ENCODE measurements around the gene NIM1K.

DNA sequence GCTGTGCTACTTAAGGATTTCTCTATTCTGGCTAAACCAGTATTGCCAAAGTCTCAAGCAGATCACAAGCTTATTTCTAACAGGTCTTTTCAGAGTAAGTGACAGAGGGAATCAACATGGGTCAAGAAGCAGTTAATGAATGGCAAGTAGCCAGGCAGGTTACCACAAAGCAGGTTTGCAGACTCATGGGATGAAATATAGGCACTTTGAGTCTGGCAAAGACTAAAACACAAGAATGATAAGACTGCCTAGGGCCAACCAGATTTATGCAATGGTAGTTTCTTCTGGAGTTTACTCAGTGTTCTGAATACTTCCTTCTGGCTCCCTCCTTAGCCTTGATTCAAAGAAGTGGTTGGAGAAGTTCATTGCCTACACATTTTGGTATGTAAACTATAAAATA, 117.6 kb downstream of the NIM1K start:
- TF ChIP-seq, protein P1, sequence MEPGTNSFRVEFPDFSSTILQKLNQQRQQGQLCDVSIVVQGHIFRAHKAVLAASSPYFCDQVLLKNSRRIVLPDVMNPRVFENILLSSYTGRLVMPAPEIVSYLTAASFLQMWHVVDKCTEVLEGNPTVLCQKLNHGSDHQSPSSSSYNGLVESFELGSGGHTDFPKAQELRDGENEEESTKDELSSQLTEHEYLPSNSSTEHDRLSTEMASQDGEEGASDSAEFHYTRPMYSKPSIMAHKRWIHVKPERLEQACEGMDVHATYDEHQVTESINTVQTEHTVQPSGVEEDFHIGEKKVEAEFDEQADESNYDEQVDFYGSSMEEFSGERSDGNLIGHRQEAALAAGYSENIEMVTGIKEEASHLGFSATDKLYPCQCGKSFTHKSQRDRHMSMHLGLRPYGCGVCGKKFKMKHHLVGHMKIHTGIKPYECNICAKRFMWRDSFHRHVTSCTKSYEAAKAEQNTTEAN (CRISPR knock-in tag; IDR thresholded peaks at IDR 0.05), result no peak
- TF ChIP-seq, protein P2, sequence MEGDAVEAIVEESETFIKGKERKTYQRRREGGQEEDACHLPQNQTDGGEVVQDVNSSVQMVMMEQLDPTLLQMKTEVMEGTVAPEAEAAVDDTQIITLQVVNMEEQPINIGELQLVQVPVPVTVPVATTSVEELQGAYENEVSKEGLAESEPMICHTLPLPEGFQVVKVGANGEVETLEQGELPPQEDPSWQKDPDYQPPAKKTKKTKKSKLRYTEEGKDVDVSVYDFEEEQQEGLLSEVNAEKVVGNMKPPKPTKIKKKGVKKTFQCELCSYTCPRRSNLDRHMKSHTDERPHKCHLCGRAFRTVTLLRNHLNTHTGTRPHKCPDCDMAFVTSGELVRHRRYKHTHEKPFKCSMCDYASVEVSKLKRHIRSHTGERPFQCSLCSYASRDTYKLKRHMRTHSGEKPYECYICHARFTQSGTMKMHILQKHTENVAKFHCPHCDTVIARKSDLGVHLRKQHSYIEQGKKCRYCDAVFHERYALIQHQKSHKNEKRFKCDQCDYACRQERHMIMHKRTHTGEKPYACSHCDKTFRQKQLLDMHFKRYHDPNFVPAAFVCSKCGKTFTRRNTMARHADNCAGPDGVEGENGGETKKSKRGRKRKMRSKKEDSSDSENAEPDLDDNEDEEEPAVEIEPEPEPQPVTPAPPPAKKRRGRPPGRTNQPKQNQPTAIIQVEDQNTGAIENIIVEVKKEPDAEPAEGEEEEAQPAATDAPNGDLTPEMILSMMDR (IDR thresholded peaks at IDR 0.05), result no peak
- TF ChIP-seq SP1 (CRISPR knock-in tag; conservative IDR thresholded peaks at IDR 0.05) (no peak), CREB1 (CRISPR knock-in tag; IDR thresholded peaks at IDR 0.05) (no peak), GTF2I (CRISPR knock-in tag; conservative IDR thresholded peaks at IDR 0.05) (no peak), ZNF138 (CRISPR knock-in tag; conservative IDR thresholded peaks at IDR 0.05) (no peak), FOXP1 (CRISPR knock-in tag; IDR thresholded peaks at IDR 0.05; ENCODE audit: borderline replicate concordance) (no peak), ZNF416 (CRISPR knock-in tag; IDR thresholded peaks at IDR 0.05) (no peak), ESRRA (CRISPR knock-in tag; IDR thresholded peaks at IDR 0.05; ENCODE audit: borderline replicate concordance) (no peak), MAX (CRISPR knock-in tag; IDR thresholded peaks at IDR 0.05) (no peak)
- TF ChIP-seq, protein P3, sequence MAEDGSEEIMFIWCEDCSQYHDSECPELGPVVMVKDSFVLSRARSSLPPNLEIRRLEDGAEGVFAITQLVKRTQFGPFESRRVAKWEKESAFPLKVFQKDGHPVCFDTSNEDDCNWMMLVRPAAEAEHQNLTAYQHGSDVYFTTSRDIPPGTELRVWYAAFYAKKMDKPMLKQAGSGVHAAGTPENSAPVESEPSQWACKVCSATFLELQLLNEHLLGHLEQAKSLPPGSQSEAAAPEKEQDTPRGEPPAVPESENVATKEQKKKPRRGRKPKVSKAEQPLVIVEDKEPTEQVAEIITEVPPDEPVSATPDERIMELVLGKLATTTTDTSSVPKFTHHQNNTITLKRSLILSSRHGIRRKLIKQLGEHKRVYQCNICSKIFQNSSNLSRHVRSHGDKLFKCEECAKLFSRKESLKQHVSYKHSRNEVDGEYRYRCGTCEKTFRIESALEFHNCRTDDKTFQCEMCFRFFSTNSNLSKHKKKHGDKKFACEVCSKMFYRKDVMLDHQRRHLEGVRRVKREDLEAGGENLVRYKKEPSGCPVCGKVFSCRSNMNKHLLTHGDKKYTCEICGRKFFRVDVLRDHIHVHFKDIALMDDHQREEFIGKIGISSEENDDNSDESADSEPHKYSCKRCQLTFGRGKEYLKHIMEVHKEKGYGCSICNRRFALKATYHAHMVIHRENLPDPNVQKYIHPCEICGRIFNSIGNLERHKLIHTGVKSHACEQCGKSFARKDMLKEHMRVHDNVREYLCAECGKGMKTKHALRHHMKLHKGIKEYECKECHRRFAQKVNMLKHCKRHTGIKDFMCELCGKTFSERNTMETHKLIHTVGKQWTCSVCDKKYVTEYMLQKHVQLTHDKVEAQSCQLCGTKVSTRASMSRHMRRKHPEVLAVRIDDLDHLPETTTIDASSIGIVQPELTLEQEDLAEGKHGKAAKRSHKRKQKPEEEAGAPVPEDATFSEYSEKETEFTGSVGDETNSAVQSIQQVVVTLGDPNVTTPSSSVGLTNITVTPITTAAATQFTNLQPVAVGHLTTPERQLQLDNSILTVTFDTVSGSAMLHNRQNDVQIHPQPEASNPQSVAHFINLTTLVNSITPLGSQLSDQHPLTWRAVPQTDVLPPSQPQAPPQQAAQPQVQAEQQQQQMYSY (CRISPR knock-in tag; IDR thresholded peaks at IDR 0.05), result no peak
- TF ChIP-seq, protein P4, sequence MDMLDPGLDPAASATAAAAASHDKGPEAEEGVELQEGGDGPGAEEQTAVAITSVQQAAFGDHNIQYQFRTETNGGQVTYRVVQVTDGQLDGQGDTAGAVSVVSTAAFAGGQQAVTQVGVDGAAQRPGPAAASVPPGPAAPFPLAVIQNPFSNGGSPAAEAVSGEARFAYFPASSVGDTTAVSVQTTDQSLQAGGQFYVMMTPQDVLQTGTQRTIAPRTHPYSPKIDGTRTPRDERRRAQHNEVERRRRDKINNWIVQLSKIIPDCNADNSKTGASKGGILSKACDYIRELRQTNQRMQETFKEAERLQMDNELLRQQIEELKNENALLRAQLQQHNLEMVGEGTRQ (CRISPR knock-in tag; IDR thresholded peaks at IDR 0.05), result no peak
- TF ChIP-seq, protein P5, sequence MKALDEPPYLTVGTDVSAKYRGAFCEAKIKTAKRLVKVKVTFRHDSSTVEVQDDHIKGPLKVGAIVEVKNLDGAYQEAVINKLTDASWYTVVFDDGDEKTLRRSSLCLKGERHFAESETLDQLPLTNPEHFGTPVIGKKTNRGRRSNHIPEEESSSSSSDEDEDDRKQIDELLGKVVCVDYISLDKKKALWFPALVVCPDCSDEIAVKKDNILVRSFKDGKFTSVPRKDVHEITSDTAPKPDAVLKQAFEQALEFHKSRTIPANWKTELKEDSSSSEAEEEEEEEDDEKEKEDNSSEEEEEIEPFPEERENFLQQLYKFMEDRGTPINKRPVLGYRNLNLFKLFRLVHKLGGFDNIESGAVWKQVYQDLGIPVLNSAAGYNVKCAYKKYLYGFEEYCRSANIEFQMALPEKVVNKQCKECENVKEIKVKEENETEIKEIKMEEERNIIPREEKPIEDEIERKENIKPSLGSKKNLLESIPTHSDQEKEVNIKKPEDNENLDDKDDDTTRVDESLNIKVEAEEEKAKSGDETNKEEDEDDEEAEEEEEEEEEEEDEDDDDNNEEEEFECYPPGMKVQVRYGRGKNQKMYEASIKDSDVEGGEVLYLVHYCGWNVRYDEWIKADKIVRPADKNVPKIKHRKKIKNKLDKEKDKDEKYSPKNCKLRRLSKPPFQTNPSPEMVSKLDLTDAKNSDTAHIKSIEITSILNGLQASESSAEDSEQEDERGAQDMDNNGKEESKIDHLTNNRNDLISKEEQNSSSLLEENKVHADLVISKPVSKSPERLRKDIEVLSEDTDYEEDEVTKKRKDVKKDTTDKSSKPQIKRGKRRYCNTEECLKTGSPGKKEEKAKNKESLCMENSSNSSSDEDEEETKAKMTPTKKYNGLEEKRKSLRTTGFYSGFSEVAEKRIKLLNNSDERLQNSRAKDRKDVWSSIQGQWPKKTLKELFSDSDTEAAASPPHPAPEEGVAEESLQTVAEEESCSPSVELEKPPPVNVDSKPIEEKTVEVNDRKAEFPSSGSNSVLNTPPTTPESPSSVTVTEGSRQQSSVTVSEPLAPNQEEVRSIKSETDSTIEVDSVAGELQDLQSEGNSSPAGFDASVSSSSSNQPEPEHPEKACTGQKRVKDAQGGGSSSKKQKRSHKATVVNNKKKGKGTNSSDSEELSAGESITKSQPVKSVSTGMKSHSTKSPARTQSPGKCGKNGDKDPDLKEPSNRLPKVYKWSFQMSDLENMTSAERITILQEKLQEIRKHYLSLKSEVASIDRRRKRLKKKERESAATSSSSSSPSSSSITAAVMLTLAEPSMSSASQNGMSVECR (CRISPR knock-in tag; IDR thresholded peaks at IDR 0.05; ENCODE audit: borderline replicate concordance), result no peak
- TF ChIP-seq, protein P6, sequence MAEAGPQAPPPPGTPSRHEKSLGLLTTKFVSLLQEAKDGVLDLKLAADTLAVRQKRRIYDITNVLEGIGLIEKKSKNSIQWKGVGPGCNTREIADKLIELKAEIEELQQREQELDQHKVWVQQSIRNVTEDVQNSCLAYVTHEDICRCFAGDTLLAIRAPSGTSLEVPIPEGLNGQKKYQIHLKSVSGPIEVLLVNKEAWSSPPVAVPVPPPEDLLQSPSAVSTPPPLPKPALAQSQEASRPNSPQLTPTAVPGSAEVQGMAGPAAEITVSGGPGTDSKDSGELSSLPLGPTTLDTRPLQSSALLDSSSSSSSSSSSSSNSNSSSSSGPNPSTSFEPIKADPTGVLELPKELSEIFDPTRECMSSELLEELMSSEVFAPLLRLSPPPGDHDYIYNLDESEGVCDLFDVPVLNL (CRISPR knock-in tag; IDR thresholded peaks at IDR 0.05; ENCODE audit: borderline replicate concordance, low read depth), result no peak
